GM12872 (cell line): ENCODE measurements around the gene NRXN3.

ENCODE experiments used
- TF ChIP-seq, protein P1 (sequence below): IDR thresholded peaks from 3 replicates; pipeline ENCODE4 v1.5.1; 2011; ENCODE audit warnings: low read depth, mild to moderate bottlenecking, low read length, moderate library complexity; ENCODE audit not compliant: insufficient read depth

Gene NRXN3

DNA sequence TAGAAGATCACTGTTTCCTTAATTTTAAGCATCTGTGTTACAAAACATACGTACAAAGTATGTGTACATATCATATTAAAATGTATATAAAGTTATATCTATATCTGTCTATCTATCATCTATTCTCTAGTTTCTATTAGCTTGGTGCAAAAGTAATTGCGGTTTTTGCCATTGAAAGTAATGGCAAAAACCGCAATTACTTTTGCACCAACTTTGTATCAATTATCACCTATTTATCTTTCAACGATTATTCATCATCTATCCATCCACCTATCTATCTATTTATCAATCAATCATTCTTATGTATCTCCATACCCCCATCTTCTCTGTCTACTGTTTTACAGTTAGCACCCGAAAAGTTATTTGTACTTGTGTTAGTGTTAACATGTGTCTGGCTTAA, 447.6 kb downstream of the NRXN3 start:
- TF ChIP-seq, protein P1, sequence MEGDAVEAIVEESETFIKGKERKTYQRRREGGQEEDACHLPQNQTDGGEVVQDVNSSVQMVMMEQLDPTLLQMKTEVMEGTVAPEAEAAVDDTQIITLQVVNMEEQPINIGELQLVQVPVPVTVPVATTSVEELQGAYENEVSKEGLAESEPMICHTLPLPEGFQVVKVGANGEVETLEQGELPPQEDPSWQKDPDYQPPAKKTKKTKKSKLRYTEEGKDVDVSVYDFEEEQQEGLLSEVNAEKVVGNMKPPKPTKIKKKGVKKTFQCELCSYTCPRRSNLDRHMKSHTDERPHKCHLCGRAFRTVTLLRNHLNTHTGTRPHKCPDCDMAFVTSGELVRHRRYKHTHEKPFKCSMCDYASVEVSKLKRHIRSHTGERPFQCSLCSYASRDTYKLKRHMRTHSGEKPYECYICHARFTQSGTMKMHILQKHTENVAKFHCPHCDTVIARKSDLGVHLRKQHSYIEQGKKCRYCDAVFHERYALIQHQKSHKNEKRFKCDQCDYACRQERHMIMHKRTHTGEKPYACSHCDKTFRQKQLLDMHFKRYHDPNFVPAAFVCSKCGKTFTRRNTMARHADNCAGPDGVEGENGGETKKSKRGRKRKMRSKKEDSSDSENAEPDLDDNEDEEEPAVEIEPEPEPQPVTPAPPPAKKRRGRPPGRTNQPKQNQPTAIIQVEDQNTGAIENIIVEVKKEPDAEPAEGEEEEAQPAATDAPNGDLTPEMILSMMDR: no peak

DNA sequence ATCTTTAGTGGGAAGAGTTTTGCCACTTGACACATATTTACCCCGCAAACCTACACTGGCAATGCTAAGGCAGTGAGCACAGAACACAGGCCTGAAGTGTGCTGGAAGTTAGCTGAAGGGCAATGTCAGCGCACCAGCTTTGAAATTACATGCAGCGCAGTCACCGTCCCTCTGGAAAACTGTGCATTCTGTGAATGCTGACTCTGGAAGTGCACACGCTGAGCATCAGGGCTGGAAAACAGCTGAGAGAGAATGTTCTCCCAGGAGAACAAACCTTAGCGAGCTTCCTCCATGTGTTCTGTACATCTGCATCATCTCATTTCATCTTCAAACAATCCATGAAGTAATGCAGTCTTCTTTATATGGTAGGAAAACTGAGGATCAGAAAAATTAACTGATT, 448.2 kb downstream of the NRXN3 start:
- TF ChIP-seq, protein P1: no peak

DNA sequence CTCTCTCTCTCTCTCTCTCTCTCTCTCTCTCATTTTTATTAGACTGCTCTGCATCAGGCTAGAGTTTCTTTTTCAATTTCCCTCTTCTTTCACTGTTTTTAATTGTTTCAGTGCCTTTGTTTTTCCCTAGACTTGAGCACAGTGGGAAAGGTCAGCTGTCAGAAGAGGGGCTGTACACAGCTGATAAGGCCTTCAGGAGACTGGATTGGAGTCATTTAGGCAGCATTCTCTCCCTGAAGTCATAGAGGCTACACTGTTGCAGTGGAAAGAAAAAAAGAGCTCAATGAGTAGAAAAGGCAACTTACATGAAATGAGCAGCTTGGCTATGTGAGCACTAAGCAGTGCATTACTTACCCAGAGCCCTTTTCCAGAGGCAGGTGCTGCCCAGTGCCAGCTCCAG, 456.9 kb downstream of the NRXN3 start:
- TF ChIP-seq, protein P1: no peak

DNA sequence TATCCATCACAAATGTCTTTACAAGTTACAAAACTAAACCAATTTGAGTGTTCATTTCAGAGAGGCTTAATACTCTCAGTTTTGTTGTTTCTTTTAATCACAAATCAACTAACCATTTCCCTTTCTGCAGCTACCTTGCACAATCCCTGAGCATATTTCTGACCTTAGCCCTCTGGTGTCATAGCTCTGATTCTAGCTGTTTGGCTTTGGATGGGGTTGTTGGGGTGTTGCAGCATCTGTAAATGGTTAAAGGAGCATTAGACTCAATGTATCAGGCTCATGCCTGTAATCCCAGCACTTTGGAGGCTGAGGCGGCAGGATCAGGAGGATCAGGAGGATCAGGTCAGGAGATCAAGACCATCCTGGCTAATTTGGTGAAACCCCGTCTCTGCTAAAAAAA, 461.4 kb downstream of the NRXN3 start:
- TF ChIP-seq, protein P1: no peak

DNA sequence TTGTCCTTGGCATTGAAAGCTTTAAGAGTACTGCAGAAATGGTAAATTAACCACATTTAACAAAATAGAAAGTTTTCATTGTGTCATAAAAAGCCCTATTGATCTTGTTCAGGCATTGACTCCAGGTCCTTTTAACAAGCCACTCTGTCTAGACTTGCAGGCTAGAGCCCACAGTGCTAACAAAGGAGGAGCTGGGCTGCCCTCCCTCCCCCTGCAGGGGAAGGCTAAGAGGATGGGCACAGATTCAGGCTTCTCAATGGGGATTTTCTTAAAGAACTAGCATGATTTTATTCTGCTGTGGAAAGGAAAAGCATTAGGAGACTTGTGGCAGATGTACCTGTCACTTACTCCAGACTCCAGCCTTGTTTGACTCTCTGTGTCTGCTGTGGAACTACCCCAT, 463.6 kb downstream of the NRXN3 start:
- TF ChIP-seq, protein P1: no peak

DNA sequence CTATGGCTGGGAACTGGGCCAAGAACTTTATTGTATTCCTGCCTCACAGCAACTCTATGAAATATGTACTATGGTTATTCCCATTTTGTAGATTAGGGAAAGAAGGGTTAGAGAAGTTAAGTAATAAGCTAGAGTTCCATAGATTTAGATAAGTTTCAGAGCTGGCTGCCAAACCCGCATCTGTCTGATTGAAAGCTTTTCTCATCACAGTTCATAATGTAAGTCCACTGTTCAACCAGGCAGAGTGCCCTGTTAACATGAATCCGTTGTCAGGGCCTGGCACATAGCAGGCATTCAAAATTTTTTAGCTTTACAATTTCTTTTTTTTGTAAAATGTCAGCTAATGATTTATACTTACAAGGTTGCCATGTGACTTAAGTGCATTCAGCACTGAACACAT, 467.3 kb downstream of the NRXN3 start:
- TF ChIP-seq, protein P1: no peak

DNA sequence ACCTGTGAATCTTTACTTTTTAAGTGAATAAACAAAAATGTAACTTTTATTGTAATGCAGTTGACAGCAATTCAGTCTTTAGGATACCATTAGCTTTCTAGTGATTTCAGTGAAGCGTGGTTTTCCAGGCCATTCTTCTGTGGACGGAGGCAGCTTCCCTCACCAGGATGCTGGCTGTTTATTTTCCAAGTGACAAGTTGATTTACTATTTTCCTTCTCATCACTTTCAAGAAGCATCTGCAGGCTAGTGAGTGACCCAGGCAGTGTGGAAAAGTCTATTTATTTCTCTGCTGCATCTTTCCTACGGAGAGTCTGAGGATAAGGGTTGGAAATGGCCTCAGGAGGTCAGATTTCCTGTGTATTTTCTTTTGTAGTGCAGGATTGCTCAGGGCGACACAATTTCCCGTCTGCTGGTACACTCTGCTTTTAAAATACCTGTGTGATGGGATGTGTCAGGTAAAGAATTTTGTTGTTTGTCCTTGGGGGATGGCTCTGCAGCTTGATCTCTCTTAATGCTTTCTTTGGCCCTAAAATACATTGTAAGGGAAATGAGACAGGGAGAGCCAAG, 467.8 kb downstream of the NRXN3 start:
- TF ChIP-seq, protein P1: no peak
